ENCODE data around the gene PGM2.

Gene PGM2

GRCh38 chr4:37845201-37845600 is 18.7 kb downstream of the PGM2 start:
- Histone ChIP-seq H3K27me3 (no peaks in the 10 kb centered on the region), H3K36me3 (peaks cover 37% of the 10 kb centered on the region)
- DNase-seq = no peak

DNA sequence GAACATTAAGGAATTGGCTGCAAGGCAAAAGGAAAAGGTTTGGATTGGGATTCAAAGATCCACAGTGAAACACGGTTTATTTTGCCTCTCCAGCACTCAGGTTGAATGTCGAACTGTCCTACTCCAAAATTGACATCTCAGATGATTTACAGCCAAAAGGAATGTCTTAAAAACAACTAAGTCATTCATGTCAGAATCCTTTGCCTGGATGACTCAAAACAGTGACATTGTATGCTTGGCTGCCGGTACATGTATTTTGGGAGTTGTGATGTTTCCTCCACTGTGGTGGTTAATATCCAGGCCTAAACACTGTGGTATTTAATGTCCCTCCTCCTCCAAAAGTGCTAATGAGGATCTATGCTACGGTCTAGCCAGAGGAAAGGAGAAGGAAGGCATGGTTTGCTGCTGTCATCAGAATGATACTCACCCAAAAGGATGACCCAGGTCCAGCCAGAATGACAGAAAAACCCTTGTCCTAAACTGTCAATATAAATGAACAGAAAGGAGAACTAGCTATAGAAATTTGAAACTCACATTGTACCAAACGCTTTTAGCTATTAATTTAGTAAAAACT is 20.9 kb downstream of the PGM2 start:
- peaks cover 33% of the 10 kb centered on the region for H3K36me3 ChIP-seq
- no peaks in the 10 kb centered on the region for H3K9me3 ChIP-seq
- DNase-seq = no peak
- no peak for TF ChIP-seq CTCF (IDR thresholded peaks at IDR 0.05; ENCODE audit: low read depth, low read length)
- H3K27me3 ChIP-seq = no peaks in the 10 kb centered on the region
- no peaks in the 10 kb centered on the region for H3K4me1 ChIP-seq
- H3K4me3 ChIP-seq (ENCODE audit: low read depth, low read length) = no peak overlapping the region

More at GRCh38 chr4:37845201-37845600, 18.7 kb downstream of the PGM2 start:
- no peak for TF ChIP-seq CTCF (IDR thresholded peaks at IDR 0.05; ENCODE audit: low read depth, low read length)
- Histone ChIP-seq H3K4me1 (no peaks in the 10 kb centered on the region), H3K4me3 (ENCODE audit: low read depth, low read length) (no peak overlapping the region), H3K9me3 (no peaks in the 10 kb centered on the region)

GRCh38 chr4:37852376-37852775 is 25.9 kb downstream of the PGM2 start:
- TF ChIP-seq CTCF (IDR thresholded peaks at IDR 0.05; ENCODE audit: low read depth, low read length) = no peak
- Histone ChIP-seq H3K36me3 (peaks cover 16% of the 10 kb centered on the region), H3K4me1 (no peaks in the 10 kb centered on the region), H3K4me3 (ENCODE audit: low read depth, low read length) (no peak overlapping the region), H3K27me3 (no peaks in the 10 kb centered on the region), H3K9me3 (no peaks in the 10 kb centered on the region)
- no peak for DNase-seq

- TF ChIP-seq CTCF (IDR thresholded peaks at IDR 0.05; ENCODE audit: low read depth, low read length) = no peak
- H3K4me1 ChIP-seq = no peaks in the 10 kb centered on the region
- peaks cover 10% of the 10 kb centered on the region for H3K36me3 ChIP-seq
- no peak for DNase-seq
- H3K27me3 ChIP-seq = no peaks in the 10 kb centered on the region
- H3K4me3 ChIP-seq (ENCODE audit: low read depth, low read length) = no peak overlapping the region
- H3K9me3 ChIP-seq = no peaks in the 10 kb centered on the region
Measured at GRCh38 chr4:37858112-37858511, 31.6 kb downstream of the PGM2 start.

DNA sequence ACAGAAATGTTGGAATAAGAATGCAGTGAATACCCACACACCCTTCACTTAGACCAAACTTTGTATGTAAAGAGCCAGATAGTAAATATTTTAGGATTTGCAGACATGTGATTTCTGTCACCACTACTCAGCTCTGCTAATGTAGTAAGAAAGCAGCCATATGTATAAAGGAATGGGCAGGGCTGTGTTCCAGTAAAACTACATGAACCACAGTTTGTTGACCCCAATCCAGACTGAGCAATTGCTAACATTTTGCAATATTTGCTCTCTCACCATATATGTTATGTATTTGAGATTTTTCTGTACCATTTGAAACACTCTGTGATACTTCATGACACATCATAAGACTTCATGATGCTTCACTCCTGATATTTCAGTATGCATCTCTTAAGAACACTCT is 32.4 kb downstream of the PGM2 start:
- H3K9me3 ChIP-seq = no peaks in the 10 kb centered on the region
- TF ChIP-seq CTCF (IDR thresholded peaks at IDR 0.05; ENCODE audit: low read depth, low read length) = no peak
- H3K4me1 ChIP-seq = no peaks in the 10 kb centered on the region
- no peaks in the 10 kb centered on the region for H3K27me3 ChIP-seq
- H3K4me3 ChIP-seq (ENCODE audit: low read depth, low read length) = no peak overlapping the region
- peaks cover 10% of the 10 kb centered on the region for H3K36me3 ChIP-seq
- no peak for DNase-seq

DNA sequence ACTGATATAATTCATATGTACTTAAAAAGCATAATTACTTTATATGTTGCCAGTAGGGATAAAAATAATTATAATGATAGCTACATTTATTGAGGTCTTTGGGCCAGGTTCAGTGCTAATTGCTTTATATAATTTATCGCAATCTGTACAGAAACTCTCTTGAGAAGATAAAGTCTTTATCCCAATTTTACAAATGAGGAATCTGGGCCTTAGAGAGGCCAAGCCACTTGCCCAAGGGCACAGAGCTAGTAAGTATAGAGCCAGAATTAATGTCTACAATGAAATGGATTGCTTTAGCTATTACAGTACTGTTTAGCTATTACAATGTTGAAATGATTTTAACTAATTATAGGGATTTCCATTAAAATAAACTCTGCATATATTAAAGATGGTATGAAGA is 33.8 kb downstream of the PGM2 start:
- no peak for DNase-seq
- Histone ChIP-seq H3K4me3 (ENCODE audit: low read depth, low read length) (no peak overlapping the region), H3K27me3 (no peaks in the 10 kb centered on the region), H3K4me1 (no peaks in the 10 kb centered on the region), H3K36me3 (peaks cover 10% of the 10 kb centered on the region), H3K9me3 (no peaks in the 10 kb centered on the region)
- TF ChIP-seq CTCF (IDR thresholded peaks at IDR 0.05; ENCODE audit: low read depth, low read length) = no peak
